HepG2 (cell line): Measurements from ENCODE around the gene DLG4. TPM values are rescaled to one million over a fixed set of nuclear protein-coding genes. Genes with fewer than 3 reads are reported as not detected.
A peak's percentile ranks its signal among the peaks of the same experiment; 100 is the strongest.

Experiments
- ATF7 ChIP-seq, 2 experiments: fragments of 450-650 bp in 1 of 2; sonication (generic) in 1 of 2; formaldehyde crosslinking in 1 of 2; IDR thresholded peaks; 2 replicates each; pipeline versions ENCODE4 v1.4.0 to v1.6.1; 2016 to 2020; ENCODE audit warnings: antibody characterized with exemption in 1 of 2, mild to moderate bottlenecking in 1 of 2, missing genetic modification reagents in 1 of 2
- CREB1 ChIP-seq, 2 experiments: fragments of 450-650 bp in 1 of 2; IDR thresholded peaks; 2 replicates each; pipeline ENCODE4 v1.6.1; 2016 to 2017; ENCODE audit warnings: control low read depth in 1 of 2, mild to moderate bottlenecking in 1 of 2, missing compliant biosample characterization in 1 of 2, missing genetic modification characterization in 1 of 2
- ETV6 ChIP-seq: sonication (generic); formaldehyde crosslinking; conservative IDR thresholded peaks from 2 replicates; pipeline ENCODE4 v1.4.0; 2020; ENCODE audit warnings: missing genetic modification reagents
- HES4 ChIP-seq: sonication (generic); formaldehyde crosslinking; IDR thresholded peaks from 2 replicates; pipeline ENCODE4 v1.9.0; 2021; ENCODE audit warnings: mild to moderate bottlenecking, missing genetic modification reagents, borderline replicate concordance
- HOXA3 ChIP-seq: sonication (generic); formaldehyde crosslinking; IDR thresholded peaks from 2 replicates; pipeline ENCODE4 v1.5.0; 2020; ENCODE audit warnings: missing genetic modification reagents
- KDM5A ChIP-seq: fragments of 200-600 bp; sonication (generic); IDR thresholded peaks from 2 replicates; pipeline ENCODE4 v1.7.0; 2018; ENCODE audit warnings: antibody characterized with exemption, mild to moderate bottlenecking, low read length, borderline replicate concordance
- MIER3 ChIP-seq: IDR thresholded peaks from 2 replicates; pipeline ENCODE4 v1.6.1; 2016; ENCODE audit warnings: missing compliant biosample characterization, borderline replicate concordance
- MIXL1 ChIP-seq: IDR thresholded peaks from 2 replicates; pipeline ENCODE4 v1.6.1; 2016
- PPARG ChIP-seq: conservative IDR thresholded peaks from 2 replicates; pipeline ENCODE4 v1.6.1; 2016; ENCODE audit warnings: missing biosample characterization, missing genetic modification reagents
- RBM39 ChIP-seq: fragments of 200-400 bp; formaldehyde crosslinking; IDR thresholded peaks from one replicate; pipeline ENCODE4 v1.6.1; 2018; ENCODE audit warnings: antibody characterized with exemption, mild to moderate bottlenecking, low read depth, low read length; ENCODE audit not compliant: poor library complexity, severe bottlenecking
- REPIN1 ChIP-seq: sonication (generic); formaldehyde crosslinking; IDR thresholded peaks from 2 replicates; pipeline ENCODE4 v1.8.0; 2022; ENCODE audit warnings: missing genetic modification reagents, low read depth, mild to moderate bottlenecking, borderline replicate concordance
- SAP130 ChIP-seq: IDR thresholded peaks from 2 replicates; pipeline ENCODE4 v1.6.1; 2016; ENCODE audit warnings: low read depth
- SP1 ChIP-seq, 2 experiments: fragments of 450-650 bp in 1 of 2; sonication (generic) in 1 of 2; formaldehyde crosslinking in 1 of 2; IDR thresholded peaks; 2 replicates each; pipeline versions ENCODE4 v1.4.0 to v1.6.1; 2016 to 2020; ENCODE audit warnings: missing genetic modification reagents in 1 of 2
- TCF7L2 ChIP-seq: IDR thresholded peaks from 2 replicates; pipeline ENCODE4 v1.6.1; 2011; ENCODE audit warnings: mild to moderate bottlenecking, low read depth, low read length, moderate library complexity
- TEAD3 ChIP-seq: optimal IDR thresholded peaks from 2 replicates; pipeline ENCODE3; 2016; ENCODE audit warnings: borderline replicate concordance
- ZFP82 ChIP-seq: sonication (generic); formaldehyde crosslinking; IDR thresholded peaks from 2 replicates; pipeline ENCODE4 v1.5.1; 2020; ENCODE audit warnings: mild to moderate bottlenecking, missing genetic modification reagents, borderline replicate concordance
- ZKSCAN5 ChIP-seq: sonication (generic); formaldehyde crosslinking; IDR thresholded peaks from 2 replicates; pipeline ENCODE4 v1.5.1; 2020; ENCODE audit warnings: mild to moderate bottlenecking, missing genetic modification reagents
- ZNF335 ChIP-seq: sonication (generic); formaldehyde crosslinking; IDR thresholded peaks from 2 replicates; pipeline ENCODE4 v1.4.0; 2020; ENCODE audit warnings: missing genetic modification reagents
- ZNF768 ChIP-seq: sonication (generic); formaldehyde crosslinking; IDR thresholded peaks from 2 replicates; pipeline ENCODE4 v1.4.0; 2020; ENCODE audit warnings: missing genetic modification reagents
- ZNF788 ChIP-seq: sonication (generic); formaldehyde crosslinking; IDR thresholded peaks from 2 replicates; pipeline ENCODE4 v1.5.0; 2020; ENCODE audit warnings: mild to moderate bottlenecking, missing genetic modification reagents, borderline replicate concordance
- ZNF816 ChIP-seq: sonication (generic); formaldehyde crosslinking; IDR thresholded peaks from 2 replicates; pipeline ENCODE4 v1.8.0; 2022; ENCODE audit warnings: missing genetic modification reagents, mild to moderate bottlenecking, borderline replicate concordance
- ZNF883 ChIP-seq: sonication (generic); formaldehyde crosslinking; IDR thresholded peaks from 2 replicates; pipeline ENCODE4 v1.5.1; 2020; ENCODE audit warnings: mild to moderate bottlenecking, missing genetic modification reagents; ENCODE audit errors: not compliant biosample characterization
- polyA plus RNA-seq, 8 experiments: library from polyadenylated mRNA; depleted of rRNA in 3 of 8; stranded (reverse) in 7 of 8; unstranded in 1 of 8; fragments of >200 nt; fragmentation: Illumina TruSeq in 4 of 8; extraction: Trizol in 4 of 8; gene quantifications; 2 replicates each; pipeline versions ENCODE4 v1.2.1 to v1.2.3, GENCODE V29; 2011 to 2016; ENCODE audit warnings: low read depth in 4 of 8, missing spikeins in 1 of 8, mixed read lengths in 1 of 8; ENCODE audit not compliant: insufficient read depth in 1 of 8
- total RNA-seq, 5 experiments: library from RNA; depleted of rRNA; stranded (reverse); fragments of >200 nt; fragmentation: Illumina TruSeq; extraction: Trizol; gene quantifications; 2 replicates each; pipeline ENCODE4 v1.2.3, GENCODE V29; 2016; ENCODE audit warnings: low read depth in 1 of 5
- TF ChIP-seq, protein P1 (sequence below): IDR thresholded peaks from 2 replicates; pipeline ENCODE4 v1.6.1; 2016; ENCODE audit warnings: missing compliant biosample characterization, missing genetic modification reagents, borderline replicate concordance
- TF ChIP-seq, protein P2 (sequence below): sonication (generic); formaldehyde crosslinking; IDR thresholded peaks from 2 replicates; pipeline ENCODE4 v1.5.0; 2020; ENCODE audit warnings: missing genetic modification reagents
- TF ChIP-seq, protein P3 (sequence below): sonication (generic); formaldehyde crosslinking; IDR thresholded peaks from 2 replicates; pipeline ENCODE4 v1.4.0; 2020; ENCODE audit warnings: missing genetic modification reagents
- TF ChIP-seq, protein P4 (sequence below): sonication (generic); formaldehyde crosslinking; IDR thresholded peaks from 2 replicates; pipeline ENCODE4 v1.4.0; 2020; ENCODE audit warnings: mild to moderate bottlenecking, missing genetic modification reagents

The DLG4 gene
- total and polyA plus RNA-seq, 2 of the 13 experiments (the other 11 are each of a cell fraction or from before 2014, with no cell fraction given), result 0.71 to 4.3 TPM

DNA sequence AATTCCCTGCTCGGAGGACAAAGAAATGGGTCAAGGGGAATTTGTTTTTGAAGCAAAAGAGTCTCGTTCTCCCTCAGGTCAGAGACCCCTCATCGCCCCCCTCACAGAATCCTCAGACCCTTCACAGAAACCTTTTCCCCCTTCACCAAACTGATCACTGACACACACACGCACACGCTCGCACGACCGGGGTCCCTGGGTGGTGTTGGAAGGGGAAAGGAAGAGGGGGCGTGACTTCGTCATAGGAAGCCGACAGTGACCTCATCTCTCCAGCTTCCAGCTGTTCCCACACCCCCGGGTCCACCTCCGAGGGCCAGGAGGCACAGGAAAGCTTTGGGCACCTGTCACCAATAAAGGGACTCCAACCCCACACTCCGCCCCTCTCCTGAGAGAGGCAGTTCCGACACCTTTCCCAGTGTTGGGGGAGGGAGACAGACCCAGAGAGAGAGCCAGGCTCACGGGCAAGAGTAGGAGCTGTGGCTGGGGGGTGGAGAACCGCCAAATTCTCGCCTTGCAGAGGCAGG is 41.6 kb downstream of the DLG4 start (continued):
- TF ChIP-seq ATF7 (IDR thresholded peaks at IDR 0.05), result peak; percentile 41; the same call in 1 of the 2 replicates
- TF ChIP-seq ATF7 (CRISPR knock-in tag; IDR thresholded peaks at IDR 0.05), result peak; percentile 63; the same call in 1 of the 2 replicates
- peak; percentile 63; the same call in 1 of the 2 replicates for TF ChIP-seq ZNF816 (CRISPR knock-in tag)
- no peak; the same call in 1 of the 2 replicates for TF ChIP-seq ZNF788 (CRISPR knock-in tag)
- no peak for TF ChIP-seq PPARG (CRISPR knock-in tag)
- TF ChIP-seq, protein P1, sequence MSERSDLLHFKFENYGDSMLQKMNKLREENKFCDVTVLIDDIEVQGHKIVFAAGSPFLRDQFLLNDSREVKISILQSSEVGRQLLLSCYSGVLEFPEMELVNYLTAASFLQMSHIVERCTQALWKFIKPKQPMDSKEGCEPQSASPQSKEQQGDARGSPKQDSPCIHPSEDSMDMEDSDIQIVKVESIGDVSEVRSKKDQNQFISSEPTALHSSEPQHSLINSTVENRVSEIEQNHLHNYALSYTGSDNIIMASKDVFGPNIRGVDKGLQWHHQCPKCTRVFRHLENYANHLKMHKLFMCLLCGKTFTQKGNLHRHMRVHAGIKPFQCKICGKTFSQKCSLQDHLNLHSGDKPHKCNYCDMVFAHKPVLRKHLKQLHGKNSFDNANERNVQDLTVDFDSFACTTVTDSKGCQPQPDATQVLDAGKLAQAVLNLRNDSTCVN (CRISPR knock-in tag), result no peak
- TF ChIP-seq ZNF768 (CRISPR knock-in tag), result no peak
- TF ChIP-seq MIER3 (CRISPR knock-in tag), result 0 out of 2 replicates have a peak, but pooled peaks have one; percentile 42
- peak; percentile 61; the same call in 1 of the 2 replicates for TF ChIP-seq REPIN1 (CRISPR knock-in tag)
- TF ChIP-seq ETV6 (CRISPR knock-in tag), result no peak; the same call in 1 of the 2 replicates
- TF ChIP-seq TCF7L2, result no peak
- TF ChIP-seq SP1 (IDR thresholded peaks at IDR 0.05), result no peak
- TF ChIP-seq SP1 (CRISPR knock-in tag; IDR thresholded peaks at IDR 0.05), result no peak
- TF ChIP-seq HES4 (CRISPR knock-in tag), result no peak
- TF ChIP-seq RBM39, result peak; percentile 18
- no peak for TF ChIP-seq MIXL1
- TF ChIP-seq ZNF883 (CRISPR knock-in tag), result no peak
- TF ChIP-seq, protein P2, sequence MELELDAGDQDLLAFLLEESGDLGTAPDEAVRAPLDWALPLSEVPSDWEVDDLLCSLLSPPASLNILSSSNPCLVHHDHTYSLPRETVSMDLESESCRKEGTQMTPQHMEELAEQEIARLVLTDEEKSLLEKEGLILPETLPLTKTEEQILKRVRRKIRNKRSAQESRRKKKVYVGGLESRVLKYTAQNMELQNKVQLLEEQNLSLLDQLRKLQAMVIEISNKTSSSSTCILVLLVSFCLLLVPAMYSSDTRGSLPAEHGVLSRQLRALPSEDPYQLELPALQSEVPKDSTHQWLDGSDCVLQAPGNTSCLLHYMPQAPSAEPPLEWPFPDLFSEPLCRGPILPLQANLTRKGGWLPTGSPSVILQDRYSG, result no peak
- TF ChIP-seq ZFP82, result 0 out of 2 replicates have a peak, but pooled peaks have one; percentile 58
- TF ChIP-seq HOXA3 (CRISPR knock-in tag), result peak; percentile 97
- TF ChIP-seq ZNF335 (CRISPR knock-in tag), result no peak
- peak; percentile 80 for TF ChIP-seq SAP130 (CRISPR knock-in tag)
- no peak for TF ChIP-seq KDM5A
- peak; percentile 80 for TF ChIP-seq CREB1 (IDR thresholded peaks at IDR 0.05)
- peak; percentile 81 for TF ChIP-seq CREB1 (CRISPR knock-in tag; IDR thresholded peaks at IDR 0.05)
- no peak for TF ChIP-seq ZKSCAN5 (CRISPR knock-in tag)
- TF ChIP-seq, protein P3, sequence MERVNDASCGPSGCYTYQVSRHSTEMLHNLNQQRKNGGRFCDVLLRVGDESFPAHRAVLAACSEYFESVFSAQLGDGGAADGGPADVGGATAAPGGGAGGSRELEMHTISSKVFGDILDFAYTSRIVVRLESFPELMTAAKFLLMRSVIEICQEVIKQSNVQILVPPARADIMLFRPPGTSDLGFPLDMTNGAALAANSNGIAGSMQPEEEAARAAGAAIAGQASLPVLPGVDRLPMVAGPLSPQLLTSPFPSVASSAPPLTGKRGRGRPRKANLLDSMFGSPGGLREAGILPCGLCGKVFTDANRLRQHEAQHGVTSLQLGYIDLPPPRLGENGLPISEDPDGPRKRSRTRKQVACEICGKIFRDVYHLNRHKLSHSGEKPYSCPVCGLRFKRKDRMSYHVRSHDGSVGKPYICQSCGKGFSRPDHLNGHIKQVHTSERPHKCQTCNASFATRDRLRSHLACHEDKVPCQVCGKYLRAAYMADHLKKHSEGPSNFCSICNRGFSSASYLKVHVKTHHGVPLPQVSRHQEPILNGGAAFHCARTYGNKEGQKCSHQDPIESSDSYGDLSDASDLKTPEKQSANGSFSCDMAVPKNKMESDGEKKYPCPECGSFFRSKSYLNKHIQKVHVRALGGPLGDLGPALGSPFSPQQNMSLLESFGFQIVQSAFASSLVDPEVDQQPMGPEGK, result peak; percentile 71
- TF ChIP-seq, protein P4, sequence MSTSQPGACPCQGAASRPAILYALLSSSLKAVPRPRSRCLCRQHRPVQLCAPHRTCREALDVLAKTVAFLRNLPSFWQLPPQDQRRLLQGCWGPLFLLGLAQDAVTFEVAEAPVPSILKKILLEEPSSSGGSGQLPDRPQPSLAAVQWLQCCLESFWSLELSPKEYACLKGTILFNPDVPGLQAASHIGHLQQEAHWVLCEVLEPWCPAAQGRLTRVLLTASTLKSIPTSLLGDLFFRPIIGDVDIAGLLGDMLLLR (CRISPR knock-in tag), result peak; percentile 60; the same call in 1 of the 2 replicates
- peak; percentile 30 for TF ChIP-seq TEAD3 (CRISPR knock-in tag)
